Measurements from ENCODE around the gene GRIN2A. TPM values are rescaled to one million over a fixed set of nuclear protein-coding genes. Genes with fewer than 3 reads are reported as not detected.

Gene GRIN2A
- total and polyA plus RNA-seq, 2 donors = 0.25 to 1.1 TPM

DNA sequence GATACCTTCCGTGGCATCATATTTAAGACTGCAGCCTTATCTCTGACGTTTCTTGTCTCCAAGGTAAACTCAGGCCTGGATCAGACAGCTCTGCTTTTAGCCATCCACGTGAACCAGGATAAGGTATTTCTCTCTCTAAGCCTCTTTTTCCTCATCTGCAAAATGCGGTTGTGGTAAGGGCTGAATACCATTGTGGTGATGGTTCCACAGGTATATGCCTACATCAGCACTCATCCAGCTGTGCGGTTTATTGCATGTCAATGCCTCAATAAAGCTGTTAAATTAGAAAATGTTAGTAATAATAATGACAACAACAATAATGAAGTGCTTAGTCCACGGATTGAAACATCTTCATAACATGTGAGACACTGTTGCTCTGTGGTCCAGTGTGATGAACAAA lies 104.4 kb downstream of the GRIN2A start:
- WGBS = 89% methylated on average over 6 of the region's 6 CpGs

DNA sequence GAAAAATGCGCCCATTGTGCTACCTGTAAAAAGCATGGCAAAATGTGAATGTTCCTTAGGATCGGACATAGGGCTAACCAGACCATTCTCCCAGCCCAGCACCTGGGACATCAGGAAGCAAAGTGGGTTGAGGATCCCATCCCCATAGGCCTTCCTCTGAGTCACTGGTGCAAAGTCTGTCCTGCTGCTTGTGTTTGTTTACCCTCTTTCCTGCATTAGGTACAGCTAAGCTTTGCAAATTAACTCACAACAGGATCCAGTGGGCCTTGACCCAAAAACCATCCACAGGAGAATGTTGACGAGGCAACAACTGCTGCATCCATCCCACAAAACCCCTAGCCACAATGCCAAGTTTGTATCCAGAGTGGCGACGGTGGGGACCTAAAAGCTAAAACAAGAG lies 106.2 kb downstream of the GRIN2A start:
- DNase-seq (ENCODE audit: low read depth in 6 of 9, low spot score in 9 of 9) = no peak
- Histone ChIP-seq H3K36me3 (ENCODE audit: control insufficient read depth in 2 of 2, insufficient read depth in 2 of 2, low read length in 1 of 2) (no peaks in the 10 kb centered on the region), H3K27me3 (ENCODE audit: control insufficient read depth in 2 of 2, insufficient read depth in 1 of 2, low read length in 1 of 2) (no peaks in the 10 kb centered on the region), H3K9me3 (ENCODE audit: control insufficient read depth in 2 of 2, insufficient read depth in 1 of 2, low read length in 1 of 2) (no peaks in the 10 kb centered on the region), H3K4me1 (ENCODE audit: control insufficient read depth in 2 of 2, insufficient read depth in 2 of 2, low read length in 2 of 2) (no peaks in the 10 kb centered on the region), H3K27ac (ENCODE audit: low read depth in 1 of 2, low read length in 1 of 2) (no peak overlapping the region), H3K4me3 (ENCODE audit: low read length in 2 of 2) (no peak overlapping the region)
- 92% methylated on average over 5 of the region's 5 CpGs for WGBS

More for the DNA sequence above, 104.4 kb downstream of the GRIN2A start:
- Histone ChIP-seq H3K4me1 (ENCODE audit: control insufficient read depth in 2 of 2, insufficient read depth in 2 of 2, low read length in 2 of 2) (no peaks in the 10 kb centered on the region), H3K4me3 (ENCODE audit: low read length in 2 of 2) (no peak overlapping the region), H3K9me3 (ENCODE audit: control insufficient read depth in 2 of 2, insufficient read depth in 1 of 2, low read length in 1 of 2) (no peaks in the 10 kb centered on the region), H3K27me3 (ENCODE audit: control insufficient read depth in 2 of 2, insufficient read depth in 1 of 2, low read length in 1 of 2) (no peaks in the 10 kb centered on the region), H3K36me3 (ENCODE audit: control insufficient read depth in 2 of 2, insufficient read depth in 2 of 2, low read length in 1 of 2) (no peaks in the 10 kb centered on the region), H3K27ac (ENCODE audit: low read depth in 1 of 2, low read length in 1 of 2) (no peak overlapping the region)
- DNase-seq (ENCODE audit: low read depth in 6 of 9, low spot score in 9 of 9) = no peak

DNA sequence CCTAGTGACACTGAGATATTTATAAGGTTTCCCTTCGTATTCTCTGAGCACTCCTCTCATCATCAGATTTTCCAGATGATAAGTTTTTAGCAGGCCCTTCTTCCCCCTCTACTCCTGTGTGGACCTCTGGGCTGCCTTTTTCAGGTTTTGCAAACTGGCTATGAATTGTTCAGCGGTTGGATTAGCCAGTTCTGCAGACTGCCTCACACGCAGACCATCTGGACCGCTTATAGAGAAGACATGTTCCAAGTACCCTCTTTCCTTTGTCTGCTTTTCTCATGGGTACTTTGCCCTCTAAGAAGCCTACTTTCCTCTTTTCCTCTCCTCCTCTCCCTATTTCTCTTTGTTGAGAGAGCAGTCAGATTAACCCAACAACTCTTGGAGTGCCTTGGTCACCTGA lies 111.6 kb downstream of the GRIN2A start:
- Histone ChIP-seq H3K4me3 (ENCODE audit: low read length in 2 of 2) (no peak overlapping the region), H3K4me1 (ENCODE audit: control insufficient read depth in 2 of 2, insufficient read depth in 2 of 2, low read length in 2 of 2) (no peaks in the 10 kb centered on the region), H3K27ac (ENCODE audit: low read depth in 1 of 2, low read length in 1 of 2) (no peak overlapping the region), H3K9me3 (ENCODE audit: control insufficient read depth in 2 of 2, insufficient read depth in 1 of 2, low read length in 1 of 2) (no peaks in the 10 kb centered on the region), H3K36me3 (ENCODE audit: control insufficient read depth in 2 of 2, insufficient read depth in 2 of 2, low read length in 1 of 2) (no peaks in the 10 kb centered on the region), H3K27me3 (ENCODE audit: control insufficient read depth in 2 of 2, insufficient read depth in 1 of 2, low read length in 1 of 2) (no peaks in the 10 kb centered on the region)
- WGBS = 92% methylated on average over 4 of the region's 4 CpGs
- no peak for DNase-seq (ENCODE audit: low read depth in 6 of 9, low spot score in 9 of 9)

DNA sequence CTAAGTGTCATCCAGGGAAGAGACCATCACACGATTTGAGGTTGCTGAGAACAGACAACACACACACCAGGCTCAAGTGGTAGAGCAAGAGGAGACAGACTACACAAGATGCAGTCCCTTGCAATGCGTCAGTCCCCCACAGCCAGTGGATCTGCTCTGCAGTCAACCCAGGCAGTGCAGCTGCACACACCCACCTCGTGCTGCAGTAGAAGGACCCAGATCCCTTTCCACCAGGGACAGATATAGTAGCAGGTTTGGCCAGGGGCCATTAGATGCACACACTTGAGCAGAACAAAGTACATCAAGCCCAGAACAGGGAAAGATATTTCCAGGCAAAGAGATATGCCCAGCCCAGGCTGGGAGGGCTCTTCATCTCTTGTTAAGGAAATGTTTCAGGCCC lies 112.9 kb downstream of the GRIN2A start:
- 77% methylated on average over 3 of the region's 3 CpGs for WGBS
- Histone ChIP-seq H3K27ac (ENCODE audit: low read depth in 1 of 2, low read length in 1 of 2) (no peak overlapping the region), H3K9me3 (ENCODE audit: control insufficient read depth in 2 of 2, insufficient read depth in 1 of 2, low read length in 1 of 2) (no peaks in the 10 kb centered on the region), H3K4me3 (ENCODE audit: low read length in 2 of 2) (no peak overlapping the region), H3K4me1 (ENCODE audit: control insufficient read depth in 2 of 2, insufficient read depth in 2 of 2, low read length in 2 of 2) (no peaks in the 10 kb centered on the region), H3K27me3 (ENCODE audit: control insufficient read depth in 2 of 2, insufficient read depth in 1 of 2, low read length in 1 of 2) (no peaks in the 10 kb centered on the region), H3K36me3 (ENCODE audit: control insufficient read depth in 2 of 2, insufficient read depth in 2 of 2, low read length in 1 of 2) (no peaks in the 10 kb centered on the region)
- DNase-seq (ENCODE audit: low read depth in 6 of 9, low spot score in 9 of 9) = no peak

DNA sequence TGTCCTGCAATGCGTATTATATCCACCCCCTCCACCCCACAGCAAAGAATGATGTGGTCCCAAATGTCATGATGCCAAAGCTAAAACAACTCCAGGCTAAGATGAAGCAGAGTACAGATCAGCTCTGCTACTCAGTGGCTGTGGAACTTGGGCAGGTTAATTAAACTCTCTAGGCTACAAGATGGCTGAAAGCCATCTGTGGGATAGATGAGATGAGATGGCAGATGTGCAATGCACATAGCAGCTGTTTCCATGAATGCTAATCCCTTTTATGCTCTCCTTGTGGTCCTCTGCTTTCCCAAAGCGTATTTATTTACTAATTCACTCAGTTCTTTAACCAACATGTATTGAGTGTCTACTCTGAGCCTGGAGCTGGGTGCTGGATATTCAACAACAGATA lies 114.4 kb downstream of the GRIN2A start:
- Histone ChIP-seq H3K27ac (ENCODE audit: low read depth in 1 of 2, low read length in 1 of 2) (no peak overlapping the region), H3K4me3 (ENCODE audit: low read length in 2 of 2) (no peak overlapping the region), H3K36me3 (ENCODE audit: control insufficient read depth in 2 of 2, insufficient read depth in 2 of 2, low read length in 1 of 2) (no peaks in the 10 kb centered on the region), H3K4me1 (ENCODE audit: control insufficient read depth in 2 of 2, insufficient read depth in 2 of 2, low read length in 2 of 2) (no peaks in the 10 kb centered on the region), H3K27me3 (ENCODE audit: control insufficient read depth in 2 of 2, insufficient read depth in 1 of 2, low read length in 1 of 2) (no peaks in the 10 kb centered on the region), H3K9me3 (ENCODE audit: control insufficient read depth in 2 of 2, insufficient read depth in 1 of 2, low read length in 1 of 2) (no peaks in the 10 kb centered on the region)
- 43% methylated on average over 2 of the region's 2 CpGs for WGBS
- no peak for DNase-seq (ENCODE audit: low read depth in 6 of 9, low spot score in 9 of 9)

DNA sequence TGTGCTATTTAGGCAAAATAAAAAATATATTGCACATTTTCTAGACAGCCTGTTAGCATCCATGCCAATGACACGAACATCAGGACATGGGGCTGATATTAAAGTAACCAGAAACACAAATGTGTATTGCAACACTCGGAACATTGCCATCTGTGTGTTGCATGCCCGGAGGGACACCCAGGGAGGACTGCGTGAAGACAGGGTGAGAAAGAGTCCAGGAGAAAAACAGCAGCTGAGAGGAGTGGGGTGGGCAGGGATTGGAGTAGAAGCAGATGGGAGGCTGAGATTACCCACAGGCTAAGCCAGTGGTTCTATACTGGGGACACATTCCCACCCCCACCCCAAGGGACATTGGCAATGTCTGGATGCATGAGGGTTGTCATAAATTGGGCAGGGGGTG lies 114.8 kb downstream of the GRIN2A start:
- H3K27me3 ChIP-seq (ENCODE audit: control insufficient read depth in 2 of 2, insufficient read depth in 1 of 2, low read length in 1 of 2) = no peaks in the 10 kb centered on the region
- no peaks in the 10 kb centered on the region for H3K9me3 ChIP-seq (ENCODE audit: control insufficient read depth in 2 of 2, insufficient read depth in 1 of 2, low read length in 1 of 2)
- WGBS = 87% methylated on average over 4 of the region's 4 CpGs
- no peak overlapping the region for H3K4me3 ChIP-seq (ENCODE audit: low read length in 2 of 2)
- H3K4me1 ChIP-seq (ENCODE audit: control insufficient read depth in 2 of 2, insufficient read depth in 2 of 2, low read length in 2 of 2) = no peaks in the 10 kb centered on the region
- DNase-seq (ENCODE audit: low read depth in 6 of 9, low spot score in 9 of 9) = no peak
- no peak overlapping the region for H3K27ac ChIP-seq (ENCODE audit: low read depth in 1 of 2, low read length in 1 of 2)
- H3K36me3 ChIP-seq (ENCODE audit: control insufficient read depth in 2 of 2, insufficient read depth in 2 of 2, low read length in 1 of 2) = no peaks in the 10 kb centered on the region

DNA sequence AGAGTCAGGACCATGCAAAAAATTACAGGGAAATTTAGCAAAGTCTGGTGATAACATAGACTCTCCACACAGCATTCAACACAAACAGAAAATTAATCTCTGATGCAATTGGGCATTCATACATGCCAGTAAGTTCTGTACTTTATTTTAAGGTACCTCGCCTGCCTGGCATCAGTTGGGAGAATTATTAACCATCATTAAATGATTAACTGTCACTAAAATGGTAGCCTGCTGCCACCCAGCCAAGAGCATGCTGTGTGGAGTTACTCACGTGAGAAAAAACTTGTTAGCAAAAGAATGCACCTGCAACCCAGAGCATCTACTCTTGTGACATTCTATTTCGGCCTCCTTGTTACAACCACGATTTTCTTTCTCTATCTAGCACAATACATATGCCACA lies 117.2 kb downstream of the GRIN2A start:
- WGBS = 78% methylated on average over 4 of the region's 4 CpGs
- Histone ChIP-seq H3K27ac (ENCODE audit: low read depth in 1 of 2, low read length in 1 of 2) (no peak overlapping the region), H3K4me3 (ENCODE audit: low read length in 2 of 2) (no peak overlapping the region), H3K36me3 (ENCODE audit: control insufficient read depth in 2 of 2, insufficient read depth in 2 of 2, low read length in 1 of 2) (no peaks in the 10 kb centered on the region), H3K4me1 (ENCODE audit: control insufficient read depth in 2 of 2, insufficient read depth in 2 of 2, low read length in 2 of 2) (no peaks in the 10 kb centered on the region), H3K9me3 (ENCODE audit: control insufficient read depth in 2 of 2, insufficient read depth in 1 of 2, low read length in 1 of 2) (no peaks in the 10 kb centered on the region), H3K27me3 (ENCODE audit: control insufficient read depth in 2 of 2, insufficient read depth in 1 of 2, low read length in 1 of 2) (no peaks in the 10 kb centered on the region)
- no peak for DNase-seq (ENCODE audit: low read depth in 6 of 9, low spot score in 9 of 9)

DNA sequence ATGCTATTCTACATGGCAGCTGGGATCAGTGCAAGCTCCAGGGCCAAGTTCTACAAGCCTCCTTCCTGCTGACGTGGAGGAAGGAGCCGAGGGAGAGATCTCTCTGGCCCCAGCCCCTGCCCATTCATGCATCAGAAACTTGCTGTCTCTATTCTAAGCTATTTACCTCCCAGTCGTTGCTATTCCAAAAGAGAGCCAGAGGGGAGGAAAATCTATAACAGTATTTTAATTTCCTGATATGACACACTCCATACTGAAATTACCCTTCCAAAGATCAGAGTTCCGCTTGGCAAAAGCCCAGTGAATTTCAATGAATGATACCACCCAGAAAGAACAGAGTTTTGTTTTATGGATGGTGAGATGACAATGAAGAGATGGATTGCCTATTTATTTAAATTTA lies 133.4 kb downstream of the GRIN2A start:
- no peaks in the 10 kb centered on the region for H3K4me1 ChIP-seq (ENCODE audit: control insufficient read depth in 2 of 2, insufficient read depth in 2 of 2, low read length in 2 of 2)
- no peak overlapping the region for H3K4me3 ChIP-seq (ENCODE audit: low read length in 2 of 2)
- no peaks in the 10 kb centered on the region for H3K9me3 ChIP-seq (ENCODE audit: control insufficient read depth in 2 of 2, insufficient read depth in 1 of 2, low read length in 1 of 2)
- no peaks in the 10 kb centered on the region for H3K27me3 ChIP-seq (ENCODE audit: control insufficient read depth in 2 of 2, insufficient read depth in 1 of 2, low read length in 1 of 2)
- H3K36me3 ChIP-seq (ENCODE audit: control insufficient read depth in 2 of 2, insufficient read depth in 2 of 2, low read length in 1 of 2) = no peaks in the 10 kb centered on the region
- WGBS = 80% methylated on average over 4 of the region's 4 CpGs
- DNase-seq (ENCODE audit: low read depth in 6 of 9, low spot score in 9 of 9) = no peak
- no peak overlapping the region for H3K27ac ChIP-seq (ENCODE audit: low read depth in 1 of 2, low read length in 1 of 2)

DNA sequence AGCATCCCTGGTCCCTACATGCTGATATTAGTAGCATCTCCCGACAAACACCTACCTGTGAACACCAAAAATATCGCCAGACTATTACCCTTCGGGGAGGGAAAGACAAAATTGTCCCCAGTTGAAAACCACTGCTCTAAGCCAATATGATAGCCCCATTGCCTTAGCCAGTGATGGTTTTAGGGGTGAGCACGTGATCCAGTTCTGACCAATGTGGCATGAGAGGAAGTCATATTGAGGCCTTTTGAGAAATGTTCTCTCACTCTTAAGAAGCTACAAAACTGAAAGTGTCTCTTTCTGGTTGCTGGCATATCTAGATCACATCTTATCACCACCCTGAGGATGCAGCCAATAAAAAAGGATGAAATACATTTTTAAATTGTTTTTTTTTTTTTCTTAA lies 136.3 kb downstream of the GRIN2A start:
- no peaks in the 10 kb centered on the region for H3K36me3 ChIP-seq (ENCODE audit: control insufficient read depth in 2 of 2, insufficient read depth in 2 of 2, low read length in 1 of 2)
- DNase-seq (ENCODE audit: low read depth in 6 of 9, low spot score in 9 of 9) = no peak
- WGBS = 94% methylated on average over 4 of the region's 4 CpGs
- no peaks in the 10 kb centered on the region for H3K4me1 ChIP-seq (ENCODE audit: control insufficient read depth in 2 of 2, insufficient read depth in 2 of 2, low read length in 2 of 2)
- no peaks in the 10 kb centered on the region for H3K9me3 ChIP-seq (ENCODE audit: control insufficient read depth in 2 of 2, insufficient read depth in 1 of 2, low read length in 1 of 2)
- H3K27ac ChIP-seq (ENCODE audit: low read depth in 1 of 2, low read length in 1 of 2) = no peak overlapping the region
- no peaks in the 10 kb centered on the region for H3K27me3 ChIP-seq (ENCODE audit: control insufficient read depth in 2 of 2, insufficient read depth in 1 of 2, low read length in 1 of 2)
- no peak overlapping the region for H3K4me3 ChIP-seq (ENCODE audit: low read length in 2 of 2)

DNA sequence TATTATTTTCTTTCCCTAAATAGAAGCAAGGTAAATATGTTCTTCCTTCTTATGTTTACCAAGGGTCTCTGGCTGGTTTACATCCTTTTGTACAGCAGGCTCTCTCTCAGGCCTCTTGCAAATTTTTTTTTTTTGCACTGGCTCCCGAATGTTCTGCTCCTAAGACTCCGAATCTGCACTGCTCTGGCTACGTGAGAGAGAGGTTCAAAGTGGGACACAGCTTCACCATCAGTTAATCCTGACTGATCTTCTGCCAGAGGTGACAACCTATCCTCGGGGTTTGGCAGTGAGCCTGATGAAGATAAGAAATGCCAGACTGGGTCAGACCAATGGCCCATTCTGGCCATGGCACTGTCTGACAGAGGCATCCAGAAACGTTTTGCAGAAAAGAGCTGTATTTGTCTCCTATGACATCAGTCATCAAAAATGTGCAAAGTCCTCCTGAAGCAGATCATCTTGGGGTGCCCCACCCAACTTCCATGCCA lies 136.9 kb downstream of the GRIN2A start:
- no peaks in the 10 kb centered on the region for H3K36me3 ChIP-seq (ENCODE audit: control insufficient read depth in 2 of 2, insufficient read depth in 2 of 2, low read length in 1 of 2)
- no peak overlapping the region for H3K27ac ChIP-seq (ENCODE audit: low read depth in 1 of 2, low read length in 1 of 2)
- no peak for DNase-seq (ENCODE audit: low read depth in 6 of 9, low spot score in 9 of 9)
- whole genome bisulfite sequencing = 35% methylated on average over 5 of the region's 5 CpGs
- H3K27me3 ChIP-seq (ENCODE audit: control insufficient read depth in 2 of 2, insufficient read depth in 1 of 2, low read length in 1 of 2) = no peaks in the 10 kb centered on the region
- H3K9me3 ChIP-seq (ENCODE audit: control insufficient read depth in 2 of 2, insufficient read depth in 1 of 2, low read length in 1 of 2) = no peaks in the 10 kb centered on the region
- no peak overlapping the region for H3K4me3 ChIP-seq (ENCODE audit: low read length in 2 of 2)
- no peaks in the 10 kb centered on the region for H3K4me1 ChIP-seq (ENCODE audit: control insufficient read depth in 2 of 2, insufficient read depth in 2 of 2, low read length in 2 of 2)

All from thymus (tissue), 11 donors.